K562 (cell line): ENCODE results near the gene NEURL1. TPM values are rescaled to one million over a fixed set of nuclear protein-coding genes. Genes with fewer than 3 reads are reported as not detected.

ENCODE experiments used
- ATAC-seq: fragments of 200-7000 bp; cut with Tn5 transposase; 3 replicates; pipeline ENCODE4 v1.9.1; 2020; ENCODE audit warnings: moderate library complexity
- BruUV-seq: library from RNA; stranded (reverse); fragments of 400-500 nt; replicated peaks from 2 replicates; lab custom pipeline; 2021; lab: Mats Ljungman, UMichigan
- CTCF ChIA-PET: fragments of 300-600 bp; formaldehyde crosslinking; extraction: SDS; loops from one replicate; lab custom pipeline; 2021; ENCODE audit warnings: low intra/inter-chr PET ratio; lab: Yijun Ruan, JAX
- POLR2A ChIA-PET: fragments of 300-600, 350-650 bp; sonication (Branson Sonifier 250); formaldehyde crosslinking; extraction: SDS; loops from one replicate; lab custom pipeline; 2021; ENCODE audit warnings: antibody characterized with exemption, inconsistent platforms; lab: Yijun Ruan, JAX
- DNase-seq, 4 experiments: peaks; one replicate each; pipeline versions ENCODE4 v3.0.0 to v3.0.0-alpha.2; 2011 to 2018; ENCODE audit warnings: low spot score in 3 of 4, mixed read lengths in 3 of 4; ENCODE audit errors: extremely low read depth in 1 of 4
- FAIRE-seq: peaks from 2 replicates; lab custom pipeline; 2011; peaks lifted over from hg19 to GRCh38; lab: Jason Lieb, UNC
- H2AFZ ChIP-seq: 2 replicates; pipeline ENCODE4 v1.6.0; 2011; ENCODE audit warnings: low read depth, low read length, control low read depth, inconsistent platforms
- H3K27ac ChIP-seq: fragments of 200-600 bp; 3 replicates; pipeline ENCODE4 v1.8.0; 2011; ENCODE audit warnings: low read depth, mild to moderate bottlenecking, control low read depth, inconsistent platforms, low read length, moderate library complexity, mixed read lengths; ENCODE audit errors: extremely low read depth
- H3K27me3 ChIP-seq, 2 experiments: fragments of 300-600 bp in 1 of 2; 2 replicates in 1 of 2; 3 replicates in 1 of 2; pipeline versions ENCODE4 v1.6.0 to v1.8.0; 2011; ENCODE audit warnings: inconsistent platforms in 2 of 2, low read length in 2 of 2, mild to moderate bottlenecking in 1 of 2, mixed read lengths in 1 of 2, moderate library complexity in 1 of 2; ENCODE audit not compliant: control insufficient read depth in 2 of 2, insufficient read depth in 2 of 2
- H3K36me3 ChIP-seq: fragments of 300-600 bp; 3 replicates; pipeline ENCODE4 v1.8.0; 2011; ENCODE audit warnings: mild to moderate bottlenecking, low read length, inconsistent platforms; ENCODE audit not compliant: control insufficient read depth, insufficient read depth
- H3K4me1 ChIP-seq, 2 experiments: fragments of 200-600 bp in 1 of 2; replicated peaks in 1 of 2; 2 replicates in 1 of 2; 3 replicates in 1 of 2; pipeline versions ENCODE4 v1.5.1 to v1.8.0; 2011; ENCODE audit warnings: inconsistent platforms in 2 of 2, low read length in 2 of 2, mild to moderate bottlenecking in 1 of 2, mixed read lengths in 1 of 2, moderate library complexity in 1 of 2; ENCODE audit not compliant: control insufficient read depth in 2 of 2, insufficient read depth in 2 of 2
- H3K4me2 ChIP-seq: 2 replicates; pipeline ENCODE4 v1.6.1; 2011; ENCODE audit warnings: low read length, control low read depth, inconsistent platforms, mixed read lengths; ENCODE audit not compliant: insufficient read depth
- H3K4me3 ChIP-seq: fragments of 200-600 bp; sonication (generic), shearing (Covaris generic); 2 replicates; pipeline ENCODE4 v1.5.1; 2016; ENCODE audit warnings: control low read depth, inconsistent platforms
- H3K79me2 ChIP-seq: fragments of 200-600 bp; 3 replicates; pipeline ENCODE4 v1.8.0; 2011; ENCODE audit warnings: low read length, inconsistent platforms; ENCODE audit not compliant: control insufficient read depth, insufficient read depth
- H3K9ac ChIP-seq, 2 experiments: 2 replicates each; pipeline versions ENCODE4 v1.6.0 to v1.6.1; 2011; ENCODE audit warnings: low read depth in 2 of 2, low read length in 2 of 2, control low read depth in 1 of 2, inconsistent platforms in 1 of 2, mild to moderate bottlenecking in 1 of 2, mixed read lengths in 1 of 2; ENCODE audit not compliant: insufficient read depth in 1 of 2
- H3K9me1 ChIP-seq: one replicate; pipeline ENCODE4 v1.6.0; 2011; ENCODE audit warnings: inconsistent platforms, mild to moderate bottlenecking, low read length, moderate library complexity; ENCODE audit not compliant: control insufficient read depth, insufficient read depth
- H3K9me3 ChIP-seq: replicated peaks from 2 replicates; pipeline ENCODE4 v1.5.1; 2011; ENCODE audit warnings: low read depth, low read length, inconsistent platforms; ENCODE audit not compliant: control insufficient read depth, insufficient read depth
- H4K20me1 ChIP-seq: replicated peaks from 2 replicates; pipeline ENCODE4 v1.6.1; 2011; ENCODE audit warnings: low read length, inconsistent platforms, mixed read lengths; ENCODE audit not compliant: control insufficient read depth, insufficient read depth
- EHMT2 ChIP-seq: fragments of 450-650 bp; IDR thresholded peaks from 2 replicates; pipeline ENCODE4 v1.6.1; 2018; ENCODE audit warnings: antibody characterized with exemption
- FOSL1 ChIP-seq: fragments of 200-800 bp; sonication (Bioruptor generic); conservative IDR thresholded peaks from 2 replicates; pipeline ENCODE4 v1.6.1; 2016; ENCODE audit warnings: missing genetic modification characterization, missing compliant biosample characterization
- JUND ChIP-seq, 2 experiments: IDR thresholded peaks; 2 replicates in 1 of 2; 3 replicates in 1 of 2; pipeline ENCODE4 v1.6.1; 2011; ENCODE audit warnings: borderline replicate concordance in 2 of 2, low read depth in 2 of 2, low read length in 2 of 2, improper control_type of control experiment in 1 of 2, missing biosample characterization in 1 of 2, missing genetic modification characterization in 1 of 2, missing genetic modification reagents in 1 of 2
- KDM1A ChIP-seq, 2 experiments: fragments of 450-650 bp; IDR thresholded peaks; 2 replicates each; pipeline ENCODE4 v1.6.1; 2016; ENCODE audit warnings: mild to moderate bottlenecking in 2 of 2
- PML ChIP-seq: IDR thresholded peaks from 2 replicates; pipeline ENCODE4 v1.6.1; 2012; ENCODE audit warnings: low read length, inconsistent platforms
- TAF1 ChIP-seq: IDR thresholded peaks from 2 replicates; pipeline ENCODE4 v1.6.1; 2011; ENCODE audit warnings: mild to moderate bottlenecking, low read length, moderate library complexity; ENCODE audit not compliant: insufficient read depth, control insufficient read depth, severe bottlenecking; ENCODE audit errors: extremely low read depth
- ZFP36 ChIP-seq: fragments of 150-350 bp; IDR thresholded peaks from 2 replicates; pipeline ENCODE4 v1.6.1; 2018; ENCODE audit warnings: low read length, low read depth; ENCODE audit not compliant: partially characterized antibody
- ZNF316 ChIP-seq: fragments of 450-650 bp; IDR thresholded peaks from 2 replicates; pipeline ENCODE4 v1.6.1; 2016
- WGBS: fragments of 100-300 bp; shearing (Covaris generic); methylation state at CpG from one replicate; pipeline ENCODE4 v1.1.6; 2016; ENCODE audit warnings: low coverage, mixed read lengths; ENCODE audit not compliant: insufficient coverage; ENCODE audit errors: missing lambda C conversion rate; 5-methylcytosine and 5-hydroxymethylcytosine counted together
- in situ Hi-C: fragments of 300-500 bp; cut with MboI; formaldehyde crosslinking; loops from 4 replicates; pipeline ENCODE4 v1.15.0; 2018; ENCODE audit warnings: inconsistent platforms, mixed read lengths
- intact Hi-C: fragments of 100-400 bp; cut with micrococcal nuclease; formaldehyde crosslinking; loops from 2 replicates; pipeline ENCODE4 v1.14.2; 2022
- polyA plus RNA-seq, 8 experiments: library from polyadenylated mRNA; depleted of rRNA in 4 of 8; stranded (reverse) in 5 of 8; unstranded in 3 of 8; fragments of >200 nt; fragmentation: Nextera tagmentation in 2 of 8; fragmentation: Illumina TruSeq in 1 of 8; extraction: Ambion mirVana in 2 of 8; extraction: Trizol in 1 of 8; gene quantifications; 2 replicates each; pipeline versions ENCODE4 v1.2.1 to v1.2.3, GENCODE V29; 2011 to 2014; ENCODE audit warnings: inconsistent platforms in 1 of 8, missing spikeins in 1 of 8
- total RNA-seq, 7 experiments: library from RNA; depleted of rRNA in 6 of 7; stranded (reverse); fragments of >200 nt in 6 of 7; fragmentation: Illumina TruSeq in 2 of 7; extraction: Trizol in 2 of 7; gene quantifications; 2 replicates each; pipeline versions ENCODE4 v1.2.1 to v1.2.3, GENCODE V29; 2011 to 2021; ENCODE audit warnings: low replicate concordance in 1 of 7
- TF ChIP-seq, protein P1 (sequence below): sonication (generic); formaldehyde crosslinking; IDR thresholded peaks from 2 replicates; pipeline ENCODE4 v1.8.0; 2022; ENCODE audit warnings: mild to moderate bottlenecking, missing genetic modification reagents
- TF ChIP-seq, protein P2 (sequence below): fragments of 450-650 bp; IDR thresholded peaks from 2 replicates; pipeline ENCODE4 v1.6.1; 2016; ENCODE audit warnings: low read depth, mild to moderate bottlenecking, moderate library complexity

NEURL1 gene
- total and polyA plus RNA-seq, 9 of the 15 experiments (the other 6 are each of a cell fraction or from before 2014, with no cell fraction given) = 0.01 to 0.45 (median 0.16) TPM; not detected in 5

DNA sequence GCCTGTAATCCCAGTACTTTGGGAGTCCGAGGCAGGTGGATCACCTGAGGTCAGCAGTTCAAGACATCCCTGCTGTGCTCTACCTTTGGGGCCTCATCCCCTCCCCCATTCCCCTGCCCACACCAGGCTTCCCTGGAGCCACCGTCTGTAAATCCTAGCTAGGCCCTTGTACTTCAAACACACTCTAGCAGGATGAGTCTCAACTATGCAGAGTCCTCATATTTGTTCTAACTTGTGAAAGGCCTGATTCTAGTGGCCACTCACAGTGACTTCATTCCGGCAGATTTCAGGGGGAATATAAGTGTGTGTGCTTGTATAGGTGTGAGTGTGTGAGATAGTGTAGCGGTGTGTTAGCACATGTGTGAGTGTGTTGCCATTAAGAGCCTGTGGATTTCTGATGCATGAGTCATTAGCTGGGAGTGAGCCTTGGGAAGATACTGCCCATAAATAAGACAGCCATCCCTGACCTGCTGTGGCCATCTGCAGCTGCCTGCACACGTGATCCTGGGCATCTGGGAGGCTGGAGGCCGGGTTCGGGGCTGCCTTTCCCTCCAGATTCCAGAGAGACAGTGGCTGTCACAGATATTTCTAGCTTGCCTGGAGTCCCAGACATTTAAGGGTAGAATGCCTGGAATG lies 1.7 kb upstream of the NEURL1 start (continued):
- TF ChIP-seq JUND (IDR thresholded peaks at IDR 0.05; ENCODE audit: borderline replicate concordance, low read depth, low read length) = peak; percentile 64
- TF ChIP-seq JUND (tag; IDR thresholded peaks at IDR 0.05; ENCODE audit: borderline replicate concordance, low read depth, low read length) = peak; percentile 49; the same call in 2 of the 3 replicates
- peak; percentile 54 for TF ChIP-seq FOSL1 (tag)

DNA sequence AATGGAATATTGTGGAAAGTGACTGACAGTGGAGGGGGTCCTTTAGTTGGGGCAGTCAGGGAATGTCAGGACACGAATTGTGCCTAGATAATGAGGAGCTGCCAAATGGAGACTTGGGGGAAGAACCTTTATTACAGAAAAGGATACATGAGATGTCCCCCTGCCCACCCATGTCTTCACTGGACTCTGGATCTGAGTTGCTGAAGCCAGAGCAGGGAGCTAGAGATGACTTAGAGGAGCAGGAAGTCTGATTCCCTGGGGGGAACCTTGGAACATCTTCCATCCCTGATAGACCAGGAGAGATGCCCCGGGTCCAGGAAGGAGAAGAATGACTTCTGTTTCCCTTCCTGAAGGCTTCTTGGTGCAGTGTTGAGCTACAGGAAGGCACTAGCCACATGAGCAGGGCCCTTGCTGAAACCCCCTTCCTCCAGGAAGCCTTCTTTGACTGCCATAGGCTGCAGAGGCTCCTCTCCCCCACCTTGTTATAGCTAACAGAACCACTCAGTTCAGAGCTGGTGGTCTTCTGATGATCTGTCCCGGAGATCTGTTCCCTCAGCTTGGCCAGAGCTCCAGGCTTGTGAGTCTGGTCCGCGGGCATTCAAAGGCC lies 747 bp upstream of the NEURL1 start:
- in situ Hi-C loops = no loop called here
- FAIRE-seq (no peak), DNase-seq (no peak), ATAC-seq (no peak)
- WGBS = 4% methylated on average over 2 of the region's 5 CpGs
- Histone ChIP-seq H4K20me1 (no peaks in the 10 kb centered on the region; the same call in 1 of the 2 replicates), H3K27me3 (peaks cover 13 to 47% of the 10 kb centered on the region in 2 experiments; a peak in 4 of 5 replicates), H3K9me3 (no peaks in the 10 kb centered on the region), H2AFZ (no peak overlapping the region), H3K4me2 (no peak overlapping the region), H3K79me2 (no peaks in the 10 kb centered on the region), H3K9me1 (no peaks in the 10 kb centered on the region), H3K27ac (no peak overlapping the region), H3K36me3 (no peaks in the 10 kb centered on the region), H3K9ac (no peak overlapping the region), H3K4me1 (peaks cover 0 to 14% of the 10 kb centered on the region in 2 experiments; a peak in 2 of 5 replicates), H3K4me3 (no peak overlapping the region)
- POLR2A ChIA-PET = interaction anchor here (0.6 to 1.2 kb wide), 2 partner anchors 57 to 134 kb away, joined by 3 read pairs; no protein-coding TSS in a partner anchor
- CTCF ChIA-PET = no interaction called here
- intact Hi-C loops = no loop called here
- no TSS peak for BruUV-seq
- TF ChIP-seq ZFP36 (peak; percentile 59), PML (no peak), ZNF316 (no peak), EHMT2 (no peak), KDM1A (IDR thresholded peaks at IDR 0.05) (no peak), TAF1 (no peak)
- TF ChIP-seq, protein P1, sequence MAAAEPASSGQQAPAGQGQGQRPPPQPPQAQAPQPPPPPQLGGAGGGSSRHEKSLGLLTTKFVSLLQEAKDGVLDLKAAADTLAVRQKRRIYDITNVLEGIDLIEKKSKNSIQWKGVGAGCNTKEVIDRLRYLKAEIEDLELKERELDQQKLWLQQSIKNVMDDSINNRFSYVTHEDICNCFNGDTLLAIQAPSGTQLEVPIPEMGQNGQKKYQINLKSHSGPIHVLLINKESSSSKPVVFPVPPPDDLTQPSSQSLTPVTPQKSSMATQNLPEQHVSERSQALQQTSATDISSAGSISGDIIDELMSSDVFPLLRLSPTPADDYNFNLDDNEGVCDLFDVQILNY = no peak
- TF ChIP-seq, protein P2, sequence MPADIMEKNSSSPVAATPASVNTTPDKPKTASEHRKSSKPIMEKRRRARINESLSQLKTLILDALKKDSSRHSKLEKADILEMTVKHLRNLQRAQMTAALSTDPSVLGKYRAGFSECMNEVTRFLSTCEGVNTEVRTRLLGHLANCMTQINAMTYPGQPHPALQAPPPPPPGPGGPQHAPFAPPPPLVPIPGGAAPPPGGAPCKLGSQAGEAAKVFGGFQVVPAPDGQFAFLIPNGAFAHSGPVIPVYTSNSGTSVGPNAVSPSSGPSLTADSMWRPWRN = no peak
